ENCODE results near the gene NEXN.

GRCh38 chr1:77889671-77890070 lies 1.2 kb downstream of the NEXN start:
- TF ChIP-seq CTCF (conservative IDR thresholded peaks at IDR 0.05) (no peak), EZH2 (IDR thresholded peaks at IDR 0.05; ENCODE audit: low read depth) (no peak)

All from PC-9 (cell line).